HCT116 (cell line): Measurements from ENCODE around the gene KIF3C. TPM values are rescaled to one million over a fixed set of nuclear protein-coding genes. Genes with fewer than 3 reads are reported as not detected.

ENCODE experiments used
- ATAC-seq: fragments of 200-7000 bp; cut with Tn5 transposase; 2 replicates; pipeline ENCODE4 v1.9.1; 2020; ENCODE audit warnings: mild to moderate bottlenecking, moderate library complexity
- BruUV-seq: library from RNA; stranded (reverse); fragments of 400-500 nt; replicated peaks from 2 replicates; lab custom pipeline; 2021; lab: Mats Ljungman, UMichigan
- CTCF ChIA-PET: fragments of 300-600 bp; sonication (Branson Sonifier 250); formaldehyde crosslinking; loops from one replicate; lab custom pipeline; 2021; ENCODE audit warnings: antibody characterized with exemption; lab: Charles Lee
- POLR2A ChIA-PET: fragments of 300-600, 350-600 bp; sonication (Branson Sonifier 250); formaldehyde crosslinking; loops from one replicate; lab custom pipeline; 2021; ENCODE audit warnings: antibody characterized with exemption; lab: Charles Lee
- RAD21 ChIA-PET, 2 experiments: fragments of 300-600 bp; sonication (Branson Sonifier 250); formaldehyde crosslinking; loops; one replicate each; lab custom pipeline; 2023; ENCODE audit warnings: low total read pairs in 2 of 2; ENCODE audit not compliant: uncharacterized antibody in 2 of 2, unreplicated experiment in 2 of 2, low non-redundant PET in 1 of 2; lab: Charles Lee
- DNase-seq: peaks from one replicate; pipeline ENCODE4 v3.0.0-alpha.2; 2010; ENCODE audit warnings: low read depth, low spot score
- H2AFZ ChIP-seq: fragments of 200-600 bp; shearing (Covaris generic), sonication (generic); 2 replicates; pipeline ENCODE4 v1.6.1; 2017; ENCODE audit warnings: low read depth, mixed run types, mixed read lengths, antibody characterized with exemption, low read length; ENCODE audit not compliant: poor library complexity, severe bottlenecking
- H3K27ac ChIP-seq: 2 replicates; pipeline ENCODE4 v1.5.1; 2012; ENCODE audit warnings: low read depth, low read length
- H3K27me3 ChIP-seq: fragments of 200-600 bp; sonication (generic); 2 replicates; pipeline ENCODE4 v1.6.1; 2016; ENCODE audit warnings: mixed run types, low read length, mixed read lengths; ENCODE audit not compliant: insufficient read depth
- H3K36me3 ChIP-seq, 2 experiments: fragments of 200-500 bp in 1 of 2; fragments of 200-600 bp in 1 of 2; sonication (Bioruptor generic) in 1 of 2; sonication (generic) in 1 of 2; 2 replicates each; pipeline versions ENCODE4 v1.5.1 to v1.6.1; 2014 to 2016; ENCODE audit warnings: low read length in 2 of 2, inconsistent platforms in 1 of 2, mixed read lengths in 1 of 2, mixed run types in 1 of 2; ENCODE audit not compliant: insufficient read depth in 2 of 2, control insufficient read depth in 1 of 2
- H3K4me1 ChIP-seq, 2 experiments: fragments of 200-600 bp in 1 of 2; sonication (generic) in 1 of 2; 2 replicates each; pipeline versions ENCODE4 v1.5.1 to v1.6.1; 2012 to 2017; ENCODE audit warnings: low read length in 2 of 2, inconsistent platforms in 1 of 2, mild to moderate bottlenecking in 1 of 2, mixed read lengths in 1 of 2, mixed run types in 1 of 2, moderate library complexity in 1 of 2; ENCODE audit not compliant: insufficient read depth in 2 of 2, control insufficient read depth in 1 of 2
- H3K4me2 ChIP-seq: fragments of 200-600 bp; sonication (generic); 2 replicates; pipeline ENCODE4 v1.6.1; 2017; ENCODE audit warnings: mixed run types, low read length, mixed read lengths
- H3K4me3 ChIP-seq, 2 experiments: fragments of 200-600 bp in 1 of 2; sonication (generic) in 1 of 2; replicated peaks in 1 of 2; 2 replicates each; pipeline ENCODE4 v1.5.1; 2011 to 2016; ENCODE audit warnings: low read length in 2 of 2, control low read depth in 1 of 2, low read depth in 1 of 2, mild to moderate bottlenecking in 1 of 2, mixed read lengths in 1 of 2, mixed run types in 1 of 2
- H3K79me2 ChIP-seq: fragments of 200-600 bp; sonication (generic); 2 replicates; pipeline ENCODE4 v1.6.1; 2017; ENCODE audit warnings: mild to moderate bottlenecking, mixed run types, low read length, moderate library complexity, mixed read lengths; ENCODE audit not compliant: insufficient read depth
- H3K9ac ChIP-seq: fragments of 200-600 bp; sonication (generic); 2 replicates; pipeline ENCODE4 v1.6.1; 2016; ENCODE audit warnings: low read length, mixed read lengths
- H3K9me2 ChIP-seq: fragments of 200-600 bp; sonication (generic), shearing (Covaris generic); 2 replicates; pipeline ENCODE4 v1.6.1; 2017; ENCODE audit warnings: mixed run types, mild to moderate bottlenecking, moderate library complexity; ENCODE audit not compliant: insufficient read depth
- H3K9me3 ChIP-seq, 2 experiments: fragments of 200-500 bp in 1 of 2; fragments of 200-600 bp in 1 of 2; sonication (Bioruptor generic) in 1 of 2; sonication (generic) in 1 of 2; 2 replicates each; pipeline ENCODE4 v1.6.1; 2014 to 2017; ENCODE audit warnings: low read length in 2 of 2, mixed read lengths in 2 of 2, inconsistent platforms in 1 of 2, low read depth in 1 of 2, mild to moderate bottlenecking in 1 of 2, mixed run types in 1 of 2, moderate library complexity in 1 of 2; ENCODE audit not compliant: control insufficient read depth in 1 of 2, insufficient read depth in 1 of 2
- H4K20me1 ChIP-seq: fragments of 200-600 bp; sonication (generic), shearing (Covaris generic); 2 replicates; pipeline ENCODE4 v1.6.1; 2017; ENCODE audit warnings: mixed run types, mild to moderate bottlenecking, moderate library complexity; ENCODE audit not compliant: insufficient read depth
- CEBPB ChIP-seq: IDR thresholded peaks from 2 replicates; pipeline ENCODE4 v1.6.1; 2012; ENCODE audit warnings: low read depth
- EGR1 ChIP-seq: IDR thresholded peaks from 2 replicates; pipeline ENCODE4 v1.6.1; 2012; ENCODE audit warnings: low read depth
- EZH2 ChIP-seq: fragments of 200-600 bp; sonication (generic); IDR thresholded peaks from 2 replicates; pipeline ENCODE4 v1.6.1; 2017; ENCODE audit warnings: antibody characterized with exemption, mixed run types
- FOSL1 ChIP-seq: IDR thresholded peaks from 2 replicates; pipeline ENCODE4 v1.6.1; 2012; ENCODE audit warnings: low read depth
- JUND ChIP-seq: IDR thresholded peaks from 2 replicates; pipeline ENCODE4 v1.6.1; 2012
- POLR2AphosphoS5 ChIP-seq: IDR thresholded peaks from 2 replicates; pipeline ENCODE4 v1.6.1; 2011; ENCODE audit warnings: mild to moderate bottlenecking, low read depth, low read length, moderate library complexity
- RAD21 ChIP-seq: IDR thresholded peaks from 2 replicates; pipeline ENCODE4 v1.6.1; 2012; ENCODE audit warnings: low read depth, mild to moderate bottlenecking
- SIN3A ChIP-seq: IDR thresholded peaks from 2 replicates; pipeline ENCODE4 v1.6.1; 2012; ENCODE audit warnings: low read depth
- TCF7L2 ChIP-seq: IDR thresholded peaks from 2 replicates; pipeline ENCODE4 v1.7.0; 2011; ENCODE audit warnings: borderline replicate concordance, inconsistent platforms; ENCODE audit not compliant: insufficient read depth, insufficient read length; ENCODE audit errors: extremely low read depth
- intact Hi-C: fragments of 100-400 bp; cut with micrococcal nuclease; formaldehyde crosslinking; loops from 2 replicates; pipeline ENCODE4 v1.10.0; 2022
- total RNA-seq: library from RNA; stranded (reverse); gene quantifications from one replicate; pipeline ENCODE4 v1.2.1, GENCODE V29; 2021; ENCODE audit not compliant: unreplicated experiment
- TF ChIP-seq, protein P1 (sequence below): IDR thresholded peaks from 2 replicates; pipeline ENCODE4 v1.6.1; 2012; ENCODE audit warnings: low read depth

KIF3C gene
- total RNA-seq, 1 experiment from 2014 or later = 5.4 TPM

DNA sequence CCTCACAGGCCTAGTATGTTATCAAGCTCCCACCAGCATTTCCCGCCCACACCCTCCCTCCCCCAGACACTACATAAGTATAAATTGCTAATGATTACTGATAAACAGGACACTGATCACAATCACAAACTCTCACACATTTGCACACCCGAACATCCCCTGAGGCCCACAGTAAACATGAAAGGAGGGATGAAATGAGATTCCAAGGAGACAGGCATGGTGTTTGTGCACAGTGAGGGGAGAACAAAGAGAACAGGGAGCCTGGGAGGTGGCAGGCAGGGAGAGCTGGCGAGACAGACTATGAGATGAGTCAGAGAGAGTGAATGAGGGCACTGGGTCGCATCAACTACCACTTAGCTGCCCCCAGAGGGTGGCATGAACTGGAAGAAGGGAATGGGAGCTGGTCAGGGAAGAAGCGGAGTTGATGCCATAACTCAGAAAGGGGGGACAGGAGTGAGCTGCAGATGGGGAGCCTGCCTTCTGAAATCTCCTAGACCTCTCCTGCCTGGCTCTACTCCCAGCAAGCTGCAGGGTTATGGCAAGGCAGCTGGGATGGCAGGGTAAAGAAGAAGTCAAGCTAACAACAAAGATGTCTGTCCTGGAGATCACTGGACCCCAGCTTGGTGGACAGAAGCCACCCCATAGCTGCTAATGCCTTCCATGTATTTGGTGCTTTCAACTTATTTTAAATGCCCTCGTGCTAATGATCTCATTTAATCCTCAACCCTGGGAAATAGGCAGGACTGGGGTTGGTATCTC lies 5.1 kb downstream of the KIF3C start:
- TF ChIP-seq RAD21 = no peak
- TF ChIP-seq EGR1 = no peak
- peak; percentile 12 for TF ChIP-seq TCF7L2
- TF ChIP-seq POLR2AphosphoS5 = no peak
- no peak for TF ChIP-seq JUND
- TF ChIP-seq CEBPB = no peak
- no peak for TF ChIP-seq EZH2
- 0 out of 2 replicates have a peak, but pooled peaks have one; percentile 32 for TF ChIP-seq FOSL1
- no peak for TF ChIP-seq SIN3A
- TF ChIP-seq, protein P1, sequence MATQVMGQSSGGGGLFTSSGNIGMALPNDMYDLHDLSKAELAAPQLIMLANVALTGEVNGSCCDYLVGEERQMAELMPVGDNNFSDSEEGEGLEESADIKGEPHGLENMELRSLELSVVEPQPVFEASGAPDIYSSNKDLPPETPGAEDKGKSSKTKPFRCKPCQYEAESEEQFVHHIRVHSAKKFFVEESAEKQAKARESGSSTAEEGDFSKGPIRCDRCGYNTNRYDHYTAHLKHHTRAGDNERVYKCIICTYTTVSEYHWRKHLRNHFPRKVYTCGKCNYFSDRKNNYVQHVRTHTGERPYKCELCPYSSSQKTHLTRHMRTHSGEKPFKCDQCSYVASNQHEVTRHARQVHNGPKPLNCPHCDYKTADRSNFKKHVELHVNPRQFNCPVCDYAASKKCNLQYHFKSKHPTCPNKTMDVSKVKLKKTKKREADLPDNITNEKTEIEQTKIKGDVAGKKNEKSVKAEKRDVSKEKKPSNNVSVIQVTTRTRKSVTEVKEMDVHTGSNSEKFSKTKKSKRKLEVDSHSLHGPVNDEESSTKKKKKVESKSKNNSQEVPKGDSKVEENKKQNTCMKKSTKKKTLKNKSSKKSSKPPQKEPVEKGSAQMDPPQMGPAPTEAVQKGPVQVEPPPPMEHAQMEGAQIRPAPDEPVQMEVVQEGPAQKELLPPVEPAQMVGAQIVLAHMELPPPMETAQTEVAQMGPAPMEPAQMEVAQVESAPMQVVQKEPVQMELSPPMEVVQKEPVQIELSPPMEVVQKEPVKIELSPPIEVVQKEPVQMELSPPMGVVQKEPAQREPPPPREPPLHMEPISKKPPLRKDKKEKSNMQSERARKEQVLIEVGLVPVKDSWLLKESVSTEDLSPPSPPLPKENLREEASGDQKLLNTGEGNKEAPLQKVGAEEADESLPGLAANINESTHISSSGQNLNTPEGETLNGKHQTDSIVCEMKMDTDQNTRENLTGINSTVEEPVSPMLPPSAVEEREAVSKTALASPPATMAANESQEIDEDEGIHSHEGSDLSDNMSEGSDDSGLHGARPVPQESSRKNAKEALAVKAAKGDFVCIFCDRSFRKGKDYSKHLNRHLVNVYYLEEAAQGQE = no peak
- peak overlapping the region; percentile 20; the same call in 1 of the 2 replicates for H3K9ac ChIP-seq
- no peaks in the 10 kb centered on the region for H3K9me3 ChIP-seq
- H3K27me3 ChIP-seq = no peaks in the 10 kb centered on the region
- H4K20me1 ChIP-seq = no peaks in the 10 kb centered on the region
- H3K4me1 ChIP-seq = peaks cover 21 to 48% of the 10 kb centered on the region in 2 experiments
- BruUV-seq = no TSS peak
- CTCF ChIA-PET = interaction anchor here (1.1 to 1.2 kb wide), 3 partner anchors 14 to 168 kb away, joined by 3 to 4 read pairs (median 3); no protein-coding TSS in a partner anchor
- RAD21 ChIA-PET = no interaction called here
- POLR2A ChIA-PET = no interaction called here
- intact Hi-C loops = no loop called here
- H3K9me2 ChIP-seq = no peaks in the 10 kb centered on the region
- H3K27ac ChIP-seq = no peak overlapping the region
- H2AFZ ChIP-seq = no peak overlapping the region
- peak overlapping the region; percentile 59 for H3K4me2 ChIP-seq
- DNase-seq = no peak
- ATAC-seq = peak; percentile 77
- H3K79me2 ChIP-seq = no peaks in the 10 kb centered on the region
- no peaks in the 10 kb centered on the region for H3K36me3 ChIP-seq
- H3K4me3 ChIP-seq = peak overlapping the region in 1 of 2 experiments; percentile 15; a peak in 1 of 4 replicates
